Keratinocyte (primary cell): ENCODE results near the gene WIPF3. TPM values are rescaled to one million over a fixed set of nuclear protein-coding genes. Genes with fewer than 3 reads are reported as not detected.

Experiments used
- DNase-seq: peaks from one replicate; pipeline ENCODE4 v3.0.0-alpha.2; 2011; ENCODE audit warnings: low read depth, missing footprints, low spot score
- FAIRE-seq: peaks from 2 replicates; lab custom pipeline; 2011; peaks lifted over from hg19 to GRCh38; lab: Jason Lieb, UNC
- H2AFZ ChIP-seq: 2 replicates; pipeline ENCODE4 v1.6.0; 2012; ENCODE audit warnings: low read length, control low read depth, inconsistent platforms; ENCODE audit not compliant: control insufficient read depth
- H3K27ac ChIP-seq: 2 replicates; pipeline ENCODE4 v1.5.1; 2011; ENCODE audit warnings: low read length; ENCODE audit not compliant: control insufficient read depth, insufficient read depth
- H3K27me3 ChIP-seq: 3 replicates; pipeline ENCODE4 v1.6.0; 2011; ENCODE audit warnings: low read length; ENCODE audit not compliant: control insufficient read depth, insufficient read depth; ENCODE audit errors: extremely low read depth
- H3K36me3 ChIP-seq, 2 experiments: 2 replicates in 1 of 2; 3 replicates in 1 of 2; pipeline ENCODE4 v1.5.1; 2011; ENCODE audit warnings: low read length in 2 of 2, mild to moderate bottlenecking in 1 of 2; ENCODE audit not compliant: control insufficient read depth in 2 of 2, insufficient read depth in 2 of 2; ENCODE audit errors: extremely low read depth in 1 of 2
- H3K4me1 ChIP-seq: 3 replicates; pipeline ENCODE4 v1.5.1; 2011; ENCODE audit warnings: low read length; ENCODE audit not compliant: control insufficient read depth, insufficient read depth; ENCODE audit errors: extremely low read depth
- H3K4me2 ChIP-seq: 3 replicates; pipeline ENCODE4 v1.6.0; 2011; ENCODE audit warnings: low read depth, low read length; ENCODE audit not compliant: control insufficient read depth, insufficient read depth; ENCODE audit errors: extremely low read depth
- H3K4me3 ChIP-seq, 3 experiments: fragments of 200-600 bp in 1 of 3; sonication (generic) in 1 of 3; 2 replicates in 2 of 3; 3 replicates in 1 of 3; pipeline ENCODE4 v1.5.1; 2011 to 2016; ENCODE audit warnings: low read length in 3 of 3, mild to moderate bottlenecking in 3 of 3, control low read depth in 2 of 3, inconsistent platforms in 1 of 3, low read depth in 1 of 3, mixed read lengths in 1 of 3, mixed run types in 1 of 3, moderate library complexity in 1 of 3; ENCODE audit not compliant: control insufficient read depth in 2 of 3, insufficient read depth in 2 of 3; ENCODE audit errors: extremely low read depth in 1 of 3
- H3K79me2 ChIP-seq: 2 replicates; pipeline ENCODE4 v1.6.0; 2012; ENCODE audit warnings: low read length; ENCODE audit not compliant: control insufficient read depth, insufficient read depth
- H3K9ac ChIP-seq: 3 replicates; pipeline ENCODE4 v1.6.0; 2011; ENCODE audit warnings: low read length; ENCODE audit not compliant: control insufficient read depth, insufficient read depth; ENCODE audit errors: extremely low read depth
- H3K9me1 ChIP-seq: 3 replicates; pipeline ENCODE4 v1.6.0; 2011; ENCODE audit warnings: low read length; ENCODE audit not compliant: control insufficient read depth, insufficient read depth; ENCODE audit errors: extremely low read depth
- H3K9me3 ChIP-seq: 2 replicates; pipeline ENCODE4 v1.5.1; 2012; ENCODE audit warnings: low read depth, low read length; ENCODE audit not compliant: control insufficient read depth
- H4K20me1 ChIP-seq: 3 replicates; pipeline ENCODE4 v1.6.0; 2011; ENCODE audit warnings: low read length; ENCODE audit not compliant: control insufficient read depth, insufficient read depth; ENCODE audit errors: extremely low read depth
- EZH2 ChIP-seq: IDR thresholded peaks from one replicate; pipeline ENCODE4 v1.6.1; 2012; ENCODE audit warnings: inconsistent platforms, mild to moderate bottlenecking, low read length, moderate library complexity
- dilution Hi-C: fragments of 300-500 bp; cut with MboI; formaldehyde crosslinking; loops from one replicate; pipeline ENCODE4 v1.7.0; 2020; ENCODE audit warnings: low sequenced_read_pairs; ENCODE audit not compliant: extremely low pct_ligation_motif_present
- polyA plus RNA-seq, 5 experiments: library from polyadenylated mRNA; depleted of rRNA in 3 of 5; stranded (reverse) in 3 of 5; stranded (forward) in 1 of 5; unstranded in 1 of 5; fragments of >200 nt; gene quantifications; 1 replicate in 1 of 5; 2 replicates in 3 of 5; 3 replicates in 1 of 5; pipeline versions ENCODE4 v1.2.1 to v1.2.3, GENCODE V29; 2011 to 2012; ENCODE audit warnings: missing spikeins in 2 of 5, low read depth in 1 of 5, low replicate concordance in 1 of 5
- TF ChIP-seq, protein P1 (sequence below), 3 experiments: IDR thresholded peaks in 1 of 3; conservative IDR thresholded peaks in 1 of 3; optimal IDR thresholded peaks in 1 of 3; 2 replicates in 2 of 3; 3 replicates in 1 of 3; pipeline versions ENCODE3 to v1.5.1; 2011; ENCODE audit warnings: low read length in 3 of 3, mild to moderate bottlenecking in 3 of 3, moderate library complexity in 2 of 3, control low read depth in 1 of 3, inconsistent platforms in 1 of 3; ENCODE audit not compliant: insufficient read depth in 2 of 3; ENCODE audit errors: extremely low read depth in 1 of 3

WIPF3 gene
- polyA plus RNA-seq, 1 donor (not counting 4 experiments of a cell fraction or from before 2014, with no cell fraction given) = 0.04 TPM

DNA sequence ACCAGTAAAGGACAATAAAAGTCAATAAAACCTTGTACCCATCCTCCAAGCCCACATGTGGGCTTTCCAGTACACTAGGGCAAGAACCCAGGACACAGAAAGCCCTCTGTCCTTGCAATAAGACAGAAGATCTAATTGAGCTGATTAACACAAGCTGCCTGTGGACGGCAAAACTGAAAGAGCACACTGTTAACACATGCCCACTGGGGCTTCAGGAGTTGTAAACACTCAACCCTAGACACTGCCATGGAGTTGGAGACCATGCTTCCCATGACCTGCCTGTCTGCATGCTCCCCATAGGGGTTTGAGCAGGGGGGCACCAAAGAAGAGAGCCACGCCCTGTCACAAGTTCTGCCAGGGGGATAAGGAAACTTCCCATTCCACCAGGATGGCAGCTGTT is 22.6 kb upstream of the WIPF3 start:
- no peak overlapping the region for H3K27ac ChIP-seq
- no peak for DNase-seq
- H2AFZ ChIP-seq = no peak overlapping the region
- H3K4me2 ChIP-seq = no peak overlapping the region
- TF ChIP-seq, protein P1, sequence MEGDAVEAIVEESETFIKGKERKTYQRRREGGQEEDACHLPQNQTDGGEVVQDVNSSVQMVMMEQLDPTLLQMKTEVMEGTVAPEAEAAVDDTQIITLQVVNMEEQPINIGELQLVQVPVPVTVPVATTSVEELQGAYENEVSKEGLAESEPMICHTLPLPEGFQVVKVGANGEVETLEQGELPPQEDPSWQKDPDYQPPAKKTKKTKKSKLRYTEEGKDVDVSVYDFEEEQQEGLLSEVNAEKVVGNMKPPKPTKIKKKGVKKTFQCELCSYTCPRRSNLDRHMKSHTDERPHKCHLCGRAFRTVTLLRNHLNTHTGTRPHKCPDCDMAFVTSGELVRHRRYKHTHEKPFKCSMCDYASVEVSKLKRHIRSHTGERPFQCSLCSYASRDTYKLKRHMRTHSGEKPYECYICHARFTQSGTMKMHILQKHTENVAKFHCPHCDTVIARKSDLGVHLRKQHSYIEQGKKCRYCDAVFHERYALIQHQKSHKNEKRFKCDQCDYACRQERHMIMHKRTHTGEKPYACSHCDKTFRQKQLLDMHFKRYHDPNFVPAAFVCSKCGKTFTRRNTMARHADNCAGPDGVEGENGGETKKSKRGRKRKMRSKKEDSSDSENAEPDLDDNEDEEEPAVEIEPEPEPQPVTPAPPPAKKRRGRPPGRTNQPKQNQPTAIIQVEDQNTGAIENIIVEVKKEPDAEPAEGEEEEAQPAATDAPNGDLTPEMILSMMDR (optimal IDR thresholded peaks at IDR 0.05 in 1 of 3, IDR thresholded peaks at IDR 0.05 in 1 of 3, conservative IDR thresholded peaks at IDR 0.05 in 1 of 3; ENCODE audit: extremely low read depth in 1 of 3, insufficient read depth in 2 of 3, low read length in 3 of 3) = no peak
- TF ChIP-seq EZH2 = no peak
- H3K27me3 ChIP-seq = peaks cover 2% of the 10 kb centered on the region
- no peak overlapping the region for H3K9ac ChIP-seq
- no peak overlapping the region for H3K4me3 ChIP-seq
- no peaks in the 10 kb centered on the region for H3K36me3 ChIP-seq
- no peaks in the 10 kb centered on the region for H4K20me1 ChIP-seq
- H3K79me2 ChIP-seq = no peaks in the 10 kb centered on the region
- FAIRE-seq = no peak
- no peaks in the 10 kb centered on the region for H3K9me1 ChIP-seq
- no peaks in the 10 kb centered on the region for H3K9me3 ChIP-seq
- H3K4me1 ChIP-seq = no peaks in the 10 kb centered on the region
- dilution Hi-C loops = no loop called here

DNA sequence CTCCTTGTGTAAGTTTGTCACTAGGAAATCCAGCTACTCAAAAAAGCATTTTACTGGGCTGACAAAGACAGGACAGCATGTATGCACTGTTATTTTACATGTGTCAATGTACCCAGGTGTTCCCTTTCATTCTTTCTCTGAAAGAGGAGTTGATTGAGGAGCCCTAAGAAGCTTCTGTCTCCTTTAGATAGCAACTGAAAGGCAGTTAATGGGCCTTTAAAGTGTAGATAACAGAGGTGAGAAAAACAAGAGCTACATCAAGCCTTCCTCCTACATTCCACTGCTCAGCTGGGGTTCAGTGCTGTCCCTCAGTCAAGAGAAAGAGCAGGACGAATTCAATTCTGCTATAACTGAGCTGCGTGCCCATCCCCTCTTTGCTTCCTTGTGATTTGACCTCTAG is 12.8 kb upstream of the WIPF3 start:
- TF ChIP-seq, protein P1 (optimal IDR thresholded peaks at IDR 0.05 in 1 of 3, IDR thresholded peaks at IDR 0.05 in 1 of 3, conservative IDR thresholded peaks at IDR 0.05 in 1 of 3; ENCODE audit: extremely low read depth in 1 of 3, insufficient read depth in 2 of 3, low read length in 3 of 3) = no peak
- H3K27ac ChIP-seq = no peak overlapping the region
- H2AFZ ChIP-seq = no peak overlapping the region
- no peaks in the 10 kb centered on the region for H4K20me1 ChIP-seq
- no peaks in the 10 kb centered on the region for H3K79me2 ChIP-seq
- H3K9ac ChIP-seq = no peak overlapping the region
- no peaks in the 10 kb centered on the region for H3K4me1 ChIP-seq
- DNase-seq (no peak), FAIRE-seq (no peak)
- H3K4me3 ChIP-seq = no peak overlapping the region
- H3K27me3 ChIP-seq = peaks cover 14% of the 10 kb centered on the region
- H3K36me3 ChIP-seq = no peaks in the 10 kb centered on the region
- no peaks in the 10 kb centered on the region for H3K9me1 ChIP-seq
- H3K4me2 ChIP-seq = no peak overlapping the region
- H3K9me3 ChIP-seq = no peaks in the 10 kb centered on the region
- dilution Hi-C loops = no loop called here
